ENCODE data around the gene TAF8. TPM values are rescaled to one million over a fixed set of nuclear protein-coding genes. Genes with fewer than 3 reads are reported as not detected.
"Not testable (repeated sequence)": the region's sequence is repeated elsewhere in the genome, so short reads cannot be mapped to it uniquely, and the experiment has no call there.

Gene TAF8
- total RNA-seq, 1 experiment from 2014 or later = 38.4 TPM

GRCh38 chr6:42007286-42008137 is 42.8 kb upstream of the TAF8 start:
- BruUV-seq (replicated peaks) = no TSS peak
- CTCF ChIA-PET = interaction anchor here (0.7 kb wide), 1 partner anchor 24 kb away, joined by 5 read pairs; no protein-coding TSS in a partner anchor

GRCh38 chr6:42008138-42008528 is 42.2 kb upstream of the TAF8 start:
- BruUV-seq (replicated peaks); H3K9me3 ChIP-seq (ENCODE audit: insufficient read depth, low read depth); H3K27me3 ChIP-seq (ENCODE audit: insufficient read depth, low read depth); H3K36me3 ChIP-seq (ENCODE audit: low read depth); H3K27ac ChIP-seq; H3K4me3 ChIP-seq; H2AFZ ChIP-seq; H3K9me2 ChIP-seq (ENCODE audit: insufficient read depth); H4K20me1 ChIP-seq (ENCODE audit: insufficient read depth); POLR2A ChIA-PET (ENCODE audit: unreplicated experiment); DNase-seq; H3K4me2 ChIP-seq; H3F3A ChIP-seq (ENCODE audit: insufficient read depth, low read depth); H3K4me1 ChIP-seq (replicated peaks; ENCODE audit: insufficient read depth); H3K79me2 ChIP-seq (ENCODE audit: low read depth); intact Hi-C loops (cut with micrococcal nuclease; ENCODE audit: unreplicated experiment): not testable (repeated sequence)
- CTCF ChIA-PET = interaction anchor here (0.6 kb wide), 1 partner anchor 179 kb away, joined by 16 read pairs; no protein-coding TSS in a partner anchor

More at GRCh38 chr6:42007286-42008137, 42.8 kb upstream of the TAF8 start:
- Histone ChIP-seq H2AFZ (no peak overlapping the region), H3K4me2 (no peak overlapping the region), H3K27ac (no peak overlapping the region), H3K4me1 (replicated peaks; ENCODE audit: insufficient read depth) (no peaks in the 10 kb centered on the region), H3K9me3 (ENCODE audit: insufficient read depth, low read depth) (no peaks in the 10 kb centered on the region), H3F3A (ENCODE audit: insufficient read depth, low read depth) (no peaks in the 10 kb centered on the region), H3K4me3 (no peak overlapping the region), H3K9me2 (ENCODE audit: insufficient read depth) (no peaks in the 10 kb centered on the region), H3K27me3 (ENCODE audit: insufficient read depth, low read depth) (no peaks in the 10 kb centered on the region), H3K36me3 (ENCODE audit: low read depth) (no peaks in the 10 kb centered on the region), H4K20me1 (ENCODE audit: insufficient read depth) (no peaks in the 10 kb centered on the region), H3K79me2 (ENCODE audit: low read depth) (no peaks in the 10 kb centered on the region)
- POLR2A ChIA-PET (ENCODE audit: unreplicated experiment) = no interaction called here
- intact Hi-C loops (cut with micrococcal nuclease; ENCODE audit: unreplicated experiment) = no loop called here
- DNase-seq = no peak
- TF ChIP-seq EZH2 (IDR thresholded peaks at IDR 0.05; ENCODE audit: low read depth) (no peak), CTCF (conservative IDR thresholded peaks at IDR 0.05) (no peak)

- ChIA-PET CTCF (no interaction called here), POLR2A (ENCODE audit: unreplicated experiment) (interaction anchor here (0.7 kb wide), 1 partner anchor 174 kb away, joined by 4 read pairs; no protein-coding TSS in a partner anchor)
- H3K79me2 ChIP-seq (ENCODE audit: low read depth) = no peaks in the 10 kb centered on the region
- no TSS peak for BruUV-seq (replicated peaks)
- no peaks in the 10 kb centered on the region for H3K4me1 ChIP-seq (replicated peaks; ENCODE audit: insufficient read depth)
- DNase-seq = no peak
- H3K27ac ChIP-seq = no peak overlapping the region
- H3K36me3 ChIP-seq (ENCODE audit: low read depth) = no peaks in the 10 kb centered on the region
- H3F3A ChIP-seq (ENCODE audit: insufficient read depth, low read depth) = no peaks in the 10 kb centered on the region
- intact Hi-C loops (cut with micrococcal nuclease; ENCODE audit: unreplicated experiment) = no loop called here
- no peak overlapping the region for H3K4me2 ChIP-seq
- no peaks in the 10 kb centered on the region for H3K27me3 ChIP-seq (ENCODE audit: insufficient read depth, low read depth)
- no peaks in the 10 kb centered on the region for H3K9me2 ChIP-seq (ENCODE audit: insufficient read depth)
- H4K20me1 ChIP-seq (ENCODE audit: insufficient read depth) = no peaks in the 10 kb centered on the region
- TF ChIP-seq EZH2 (IDR thresholded peaks at IDR 0.05; ENCODE audit: low read depth) (no peak), CTCF (conservative IDR thresholded peaks at IDR 0.05) (no peak)
- H3K4me3 ChIP-seq = no peak overlapping the region
- H3K9me3 ChIP-seq (ENCODE audit: insufficient read depth, low read depth) = no peaks in the 10 kb centered on the region
- no peak overlapping the region for H2AFZ ChIP-seq
Observed at GRCh38 chr6:42009844-42010184, 40.5 kb upstream of the TAF8 start.

All from PC-9 (cell line).